ENCODE results near the gene FSTL4. TPM values are rescaled to one million over a fixed set of nuclear protein-coding genes. Genes with fewer than 3 reads are reported as not detected.

Gene FSTL4
- polyA plus RNA-seq, 1 of the 3 experiments (the other 2 are of a cell fraction): not detected

DNA sequence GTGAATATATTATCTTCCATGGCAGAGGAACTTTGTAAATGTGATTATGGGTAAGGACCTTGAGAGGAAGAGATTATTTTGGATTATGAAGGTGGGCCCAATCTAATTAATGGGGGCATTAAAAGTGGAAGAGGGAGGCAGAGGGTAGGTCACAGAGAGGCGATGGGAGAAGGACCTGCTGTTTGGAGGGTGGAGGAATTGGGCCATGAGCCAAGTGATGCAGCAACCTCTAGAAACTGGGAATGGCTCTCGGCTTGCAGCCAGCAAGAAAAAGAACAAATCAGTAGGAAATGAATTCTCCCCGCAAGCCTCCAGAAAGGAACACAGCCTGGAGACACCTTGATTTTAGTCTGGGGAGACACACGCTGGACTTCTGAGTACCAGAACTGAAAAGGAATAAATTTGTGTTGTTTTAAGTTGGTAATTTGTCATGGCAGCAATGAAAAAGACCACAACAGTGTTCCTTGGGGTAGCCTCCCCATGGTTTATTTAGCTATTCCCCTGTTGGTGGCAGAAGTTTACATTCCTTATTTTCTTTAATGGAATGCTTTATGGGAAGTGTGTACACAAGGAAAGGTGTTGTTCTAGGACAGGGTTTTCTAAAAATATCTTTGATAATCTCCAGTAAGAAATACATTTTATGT, 456.9 kb downstream of the FSTL4 start:
- DNase-seq: no peak
- TF ChIP-seq RAD21 (IDR thresholded peaks at IDR 0.05; ENCODE audit: low read length): no peak
- no peak for TF ChIP-seq CHD2 (IDR thresholded peaks at IDR 0.05; ENCODE audit: low read length, partially characterized antibody)
- TF ChIP-seq, protein P1, sequence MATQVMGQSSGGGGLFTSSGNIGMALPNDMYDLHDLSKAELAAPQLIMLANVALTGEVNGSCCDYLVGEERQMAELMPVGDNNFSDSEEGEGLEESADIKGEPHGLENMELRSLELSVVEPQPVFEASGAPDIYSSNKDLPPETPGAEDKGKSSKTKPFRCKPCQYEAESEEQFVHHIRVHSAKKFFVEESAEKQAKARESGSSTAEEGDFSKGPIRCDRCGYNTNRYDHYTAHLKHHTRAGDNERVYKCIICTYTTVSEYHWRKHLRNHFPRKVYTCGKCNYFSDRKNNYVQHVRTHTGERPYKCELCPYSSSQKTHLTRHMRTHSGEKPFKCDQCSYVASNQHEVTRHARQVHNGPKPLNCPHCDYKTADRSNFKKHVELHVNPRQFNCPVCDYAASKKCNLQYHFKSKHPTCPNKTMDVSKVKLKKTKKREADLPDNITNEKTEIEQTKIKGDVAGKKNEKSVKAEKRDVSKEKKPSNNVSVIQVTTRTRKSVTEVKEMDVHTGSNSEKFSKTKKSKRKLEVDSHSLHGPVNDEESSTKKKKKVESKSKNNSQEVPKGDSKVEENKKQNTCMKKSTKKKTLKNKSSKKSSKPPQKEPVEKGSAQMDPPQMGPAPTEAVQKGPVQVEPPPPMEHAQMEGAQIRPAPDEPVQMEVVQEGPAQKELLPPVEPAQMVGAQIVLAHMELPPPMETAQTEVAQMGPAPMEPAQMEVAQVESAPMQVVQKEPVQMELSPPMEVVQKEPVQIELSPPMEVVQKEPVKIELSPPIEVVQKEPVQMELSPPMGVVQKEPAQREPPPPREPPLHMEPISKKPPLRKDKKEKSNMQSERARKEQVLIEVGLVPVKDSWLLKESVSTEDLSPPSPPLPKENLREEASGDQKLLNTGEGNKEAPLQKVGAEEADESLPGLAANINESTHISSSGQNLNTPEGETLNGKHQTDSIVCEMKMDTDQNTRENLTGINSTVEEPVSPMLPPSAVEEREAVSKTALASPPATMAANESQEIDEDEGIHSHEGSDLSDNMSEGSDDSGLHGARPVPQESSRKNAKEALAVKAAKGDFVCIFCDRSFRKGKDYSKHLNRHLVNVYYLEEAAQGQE (IDR thresholded peaks at IDR 0.05; ENCODE audit: low read depth, low read length): no peak
- no peak for TF ChIP-seq TAF1 (IDR thresholded peaks at IDR 0.05; ENCODE audit: borderline replicate concordance, low read depth, low read length)
- no peak for TF ChIP-seq TEAD4 (IDR thresholded peaks at IDR 0.05; ENCODE audit: borderline replicate concordance, insufficient read depth)
- TF ChIP-seq, protein P2, sequence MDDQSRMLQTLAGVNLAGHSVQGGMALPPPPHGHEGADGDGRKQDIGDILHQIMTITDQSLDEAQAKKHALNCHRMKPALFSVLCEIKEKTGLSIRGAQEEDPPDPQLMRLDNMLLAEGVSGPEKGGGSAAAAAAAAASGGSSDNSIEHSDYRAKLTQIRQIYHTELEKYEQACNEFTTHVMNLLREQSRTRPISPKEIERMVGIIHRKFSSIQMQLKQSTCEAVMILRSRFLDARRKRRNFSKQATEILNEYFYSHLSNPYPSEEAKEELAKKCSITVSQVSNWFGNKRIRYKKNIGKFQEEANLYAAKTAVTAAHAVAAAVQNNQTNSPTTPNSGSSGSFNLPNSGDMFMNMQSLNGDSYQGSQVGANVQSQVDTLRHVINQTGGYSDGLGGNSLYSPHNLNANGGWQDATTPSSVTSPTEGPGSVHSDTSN (IDR thresholded peaks at IDR 0.05): no peak
- TF ChIP-seq MXI1 (IDR thresholded peaks at IDR 0.05; ENCODE audit: low read depth, low read length): no peak
- TF ChIP-seq, protein P3, sequence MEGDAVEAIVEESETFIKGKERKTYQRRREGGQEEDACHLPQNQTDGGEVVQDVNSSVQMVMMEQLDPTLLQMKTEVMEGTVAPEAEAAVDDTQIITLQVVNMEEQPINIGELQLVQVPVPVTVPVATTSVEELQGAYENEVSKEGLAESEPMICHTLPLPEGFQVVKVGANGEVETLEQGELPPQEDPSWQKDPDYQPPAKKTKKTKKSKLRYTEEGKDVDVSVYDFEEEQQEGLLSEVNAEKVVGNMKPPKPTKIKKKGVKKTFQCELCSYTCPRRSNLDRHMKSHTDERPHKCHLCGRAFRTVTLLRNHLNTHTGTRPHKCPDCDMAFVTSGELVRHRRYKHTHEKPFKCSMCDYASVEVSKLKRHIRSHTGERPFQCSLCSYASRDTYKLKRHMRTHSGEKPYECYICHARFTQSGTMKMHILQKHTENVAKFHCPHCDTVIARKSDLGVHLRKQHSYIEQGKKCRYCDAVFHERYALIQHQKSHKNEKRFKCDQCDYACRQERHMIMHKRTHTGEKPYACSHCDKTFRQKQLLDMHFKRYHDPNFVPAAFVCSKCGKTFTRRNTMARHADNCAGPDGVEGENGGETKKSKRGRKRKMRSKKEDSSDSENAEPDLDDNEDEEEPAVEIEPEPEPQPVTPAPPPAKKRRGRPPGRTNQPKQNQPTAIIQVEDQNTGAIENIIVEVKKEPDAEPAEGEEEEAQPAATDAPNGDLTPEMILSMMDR (IDR thresholded peaks at IDR 0.05): no peak
- TF ChIP-seq SMC3 (IDR thresholded peaks at IDR 0.05; ENCODE audit: low read depth, low read length): no peak
- TF ChIP-seq FOXJ3 (CRISPR knock-in tag; IDR thresholded peaks at IDR 0.05): no peak
- no peak for TF ChIP-seq RCOR1 (IDR thresholded peaks at IDR 0.05; ENCODE audit: low read length)
- TF ChIP-seq, protein P4, sequence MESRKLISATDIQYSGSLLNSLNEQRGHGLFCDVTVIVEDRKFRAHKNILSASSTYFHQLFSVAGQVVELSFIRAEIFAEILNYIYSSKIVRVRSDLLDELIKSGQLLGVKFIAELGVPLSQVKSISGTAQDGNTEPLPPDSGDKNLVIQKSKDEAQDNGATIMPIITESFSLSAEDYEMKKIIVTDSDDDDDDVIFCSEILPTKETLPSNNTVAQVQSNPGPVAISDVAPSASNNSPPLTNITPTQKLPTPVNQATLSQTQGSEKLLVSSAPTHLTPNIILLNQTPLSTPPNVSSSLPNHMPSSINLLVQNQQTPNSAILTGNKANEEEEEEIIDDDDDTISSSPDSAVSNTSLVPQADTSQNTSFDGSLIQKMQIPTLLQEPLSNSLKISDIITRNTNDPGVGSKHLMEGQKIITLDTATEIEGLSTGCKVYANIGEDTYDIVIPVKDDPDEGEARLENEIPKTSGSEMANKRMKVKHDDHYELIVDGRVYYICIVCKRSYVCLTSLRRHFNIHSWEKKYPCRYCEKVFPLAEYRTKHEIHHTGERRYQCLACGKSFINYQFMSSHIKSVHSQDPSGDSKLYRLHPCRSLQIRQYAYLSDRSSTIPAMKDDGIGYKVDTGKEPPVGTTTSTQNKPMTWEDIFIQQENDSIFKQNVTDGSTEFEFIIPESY (IDR thresholded peaks at IDR 0.05; ENCODE audit: borderline replicate concordance, low read depth): no peak
- TF ChIP-seq SIN3A (IDR thresholded peaks at IDR 0.05; ENCODE audit: borderline replicate concordance, low read depth, low read length): no peak
- no peak for TF ChIP-seq EP300 (IDR thresholded peaks at IDR 0.05; ENCODE audit: borderline replicate concordance in 1 of 2, low read depth in 1 of 2, low read length in 1 of 2)
- TF ChIP-seq RXRA (IDR thresholded peaks at IDR 0.05; ENCODE audit: borderline replicate concordance, low read depth): no peak
- Histone ChIP-seq H3K9ac (no peak overlapping the region), H3K79me2 (ENCODE audit: insufficient read depth) (no peaks in the 10 kb centered on the region), H3K9me2 (no peaks in the 10 kb centered on the region), H3K4me2 (no peak overlapping the region), H3F3A (replicated peaks; ENCODE audit: insufficient read depth) (no peaks in the 10 kb centered on the region), H3K4me3 (ENCODE audit: low read depth in 2 of 2, low read length in 1 of 2) (no peak overlapping the region), H3K27me3 (ENCODE audit: insufficient read depth) (no peaks in the 10 kb centered on the region; the same call in 1 of the 2 replicates), H2AFZ (ENCODE audit: low read depth) (no peak overlapping the region), H4K20me1 (ENCODE audit: insufficient read depth) (no peaks in the 10 kb centered on the region), H3K9me3 (no peaks in the 10 kb centered on the region), H3K4me1 (ENCODE audit: control insufficient read depth in 1 of 2, insufficient read depth in 2 of 2, low read depth in 1 of 2, low read length in 1 of 2) (peaks cover 0 to 2% of the 10 kb centered on the region in 2 experiments; a peak in 1 of 4 replicates), H3K36me3 (replicated peaks in 1 of 2; ENCODE audit: control insufficient read depth in 1 of 2, insufficient read depth in 2 of 2, low read length in 1 of 2) (no peaks in the 10 kb centered on the region), H3K27ac (ENCODE audit: low read depth in 2 of 2, low read length in 1 of 2) (no peak overlapping the region)
- CTCF ChIA-PET: no interaction called here
- 42% methylated on average over 4 of the region's 4 CpGs for WGBS (ENCODE audit: low lambda C conversion rate)
- POLR2A ChIA-PET: no interaction called here

Data from SK-N-SH (cell line).